Hypothalamus (tissue), 51 donors: ENCODE measurements around the gene NAALADL2.
A peak's percentile ranks its signal among the peaks of the same experiment; 100 is the strongest.

Experiments
- DNase-seq, 51 donors: peaks; one replicate each; lab custom pipeline; 2025; lab: John Stamatoyannopoulos, UW

Gene NAALADL2

GRCh38 chr3:175617247-175617646, 758.1 kb downstream of the NAALADL2 start:
- DNase-seq = no peak

GRCh38 chr3:175619369-175619768, 760.2 kb downstream of the NAALADL2 start:
- no peak for DNase-seq

GRCh38 chr3:175620093-175620492, 761.0 kb downstream of the NAALADL2 start:
- no peak for DNase-seq

GRCh38 chr3:175620532-175620931, 761.4 kb downstream of the NAALADL2 start:
- DNase-seq = no peak

- DNase-seq = no peak
Observed at GRCh38 chr3:175640958-175641357, 781.8 kb downstream of the NAALADL2 start.

GRCh38 chr3:175646865-175647264, 787.7 kb downstream of the NAALADL2 start:
- no peak for DNase-seq

- DNase-seq = no peak
Observed at GRCh38 chr3:175648899-175649298, 789.8 kb downstream of the NAALADL2 start.

GRCh38 chr3:175651716-175652115, 792.6 kb downstream of the NAALADL2 start:
- DNase-seq = no peak

GRCh38 chr3:175655351-175655750, 796.2 kb downstream of the NAALADL2 start:
- DNase-seq = no peak

- DNase-seq = no peak
Observed at GRCh38 chr3:175656461-175656860, 797.3 kb downstream of the NAALADL2 start.

GRCh38 chr3:175659670-175660350, 800.7 kb downstream of the NAALADL2 start:
- DNase-seq = no peak

- no peak for DNase-seq
Observed at GRCh38 chr3:175662815-175663214, 803.7 kb downstream of the NAALADL2 start.

GRCh38 chr3:175664911-175665310, 805.8 kb downstream of the NAALADL2 start:
- DNase-seq = no peak

GRCh38 chr3:175668300-175668699, 809.2 kb downstream of the NAALADL2 start:
- DNase-seq = no peak

GRCh38 chr3:175670557-175670956, 811.4 kb downstream of the NAALADL2 start:
- no peak for DNase-seq

GRCh38 chr3:175672119-175672689, 813.1 kb downstream of the NAALADL2 start:
- DNase-seq = peak in 1 of 51 donors; percentile 22

GRCh38 chr3:175679568-175679967, 820.4 kb downstream of the NAALADL2 start:
- DNase-seq = no peak

GRCh38 chr3:175692256-175692655, 833.1 kb downstream of the NAALADL2 start:
- DNase-seq = no peak

GRCh38 chr3:175695251-175695650, 836.1 kb downstream of the NAALADL2 start:
- DNase-seq = no peak

- DNase-seq = no peak
Observed at GRCh38 chr3:175702956-175703355, 843.8 kb downstream of the NAALADL2 start.

GRCh38 chr3:175704366-175705055, 845.4 kb downstream of the NAALADL2 start:
- no peak for DNase-seq

- no peak for DNase-seq
Observed at GRCh38 chr3:175713268-175713667, 854.1 kb downstream of the NAALADL2 start.
